ENCODE measurements around the gene SPTBN4.
A peak's percentile ranks its signal among the peaks of the same experiment; 100 is the strongest.

Gene SPTBN4

GRCh38 chr19:40604171-40604646 is 137.4 kb downstream of the SPTBN4 start (continued):
- no peak for TF ChIP-seq MEIS1 (CRISPR knock-in tag; IDR thresholded peaks at IDR 0.05; ENCODE audit: borderline replicate concordance)
- no peak; the same call in 1 of the 2 replicates for TF ChIP-seq ZNF501 (tag by site-specific recombination; IDR thresholded peaks at IDR 0.05)
- TF ChIP-seq ZNF792 (tag by site-specific recombination; IDR thresholded peaks at IDR 0.05): peak; percentile 33; the same call in 1 of the 2 replicates
- TF ChIP-seq PRDM10 (tag by site-specific recombination; IDR thresholded peaks at IDR 0.05): peak; percentile 83
- peak; percentile 19; the same call in 1 of the 2 replicates for TF ChIP-seq ZNF24 (tag by site-specific recombination; IDR thresholded peaks at IDR 0.05)
- no peak for TF ChIP-seq ZNF146 (tag by site-specific recombination; IDR thresholded peaks at IDR 0.05)
- no peak for TF ChIP-seq ZNF155 (tag by site-specific recombination; IDR thresholded peaks at IDR 0.05)
- 0 out of 2 replicates have a peak, but pooled peaks have one; percentile 16 for TF ChIP-seq ZNF16 (tag by site-specific recombination; IDR thresholded peaks at IDR 0.05; ENCODE audit: low read depth)
- peak; percentile 64 for TF ChIP-seq ZBTB8A (tag by site-specific recombination; IDR thresholded peaks at IDR 0.05)
- TF ChIP-seq ZNF248 (tag by site-specific recombination; IDR thresholded peaks at IDR 0.05): no peak
- TF ChIP-seq ZBTB11 (tag by site-specific recombination; conservative IDR thresholded peaks at IDR 0.05; ENCODE audit: low read depth): no peak
- peak; percentile 84 for TF ChIP-seq KLF16 (tag by site-specific recombination; IDR thresholded peaks at IDR 0.05)
- TF ChIP-seq ZNF23 (tag by site-specific recombination; IDR thresholded peaks at IDR 0.05; ENCODE audit: borderline replicate concordance): no peak
- no peak for TF ChIP-seq ZNF433 (tag by site-specific recombination; IDR thresholded peaks at IDR 0.05; ENCODE audit: low read depth)
- no peak for TF ChIP-seq ZNF366 (tag by site-specific recombination; conservative IDR thresholded peaks at IDR 0.05)
- TF ChIP-seq ZNF157 (tag by site-specific recombination; IDR thresholded peaks at IDR 0.05): peak; percentile 49; the same call in 1 of the 2 replicates
- TF ChIP-seq ZNF423 (tag by site-specific recombination; IDR thresholded peaks at IDR 0.05): peak; percentile 28; the same call in 1 of the 2 replicates
- peak; percentile 77; the same call in 1 of the 2 replicates for TF ChIP-seq INSM2 (tag by site-specific recombination; IDR thresholded peaks at IDR 0.05)
- peak; percentile 99 for TF ChIP-seq ZFHX2 (tag by site-specific recombination; conservative IDR thresholded peaks at IDR 0.05)
- TF ChIP-seq GLIS2 (tag by site-specific recombination; IDR thresholded peaks at IDR 0.05): peak; percentile 100
- no peak; the same call in 1 of the 2 replicates for TF ChIP-seq ZNF10 (tag by site-specific recombination; IDR thresholded peaks at IDR 0.05)
- no peak for TF ChIP-seq ZNF558 (tag by site-specific recombination; IDR thresholded peaks at IDR 0.05)
- TF ChIP-seq ZNF335 (tag by site-specific recombination; conservative IDR thresholded peaks at IDR 0.05): peak; percentile 60; the same call in 1 of the 2 replicates
- peak; percentile 94 for TF ChIP-seq ZBTB7A (tag by site-specific recombination; IDR thresholded peaks at IDR 0.05; ENCODE audit: low read depth)
- peak; percentile 6; the same call in 1 of the 2 replicates for TF ChIP-seq OSR2 (tag by site-specific recombination; IDR thresholded peaks at IDR 0.05)
- TF ChIP-seq ZNF76 (tag by site-specific recombination; IDR thresholded peaks at IDR 0.05; ENCODE audit: borderline replicate concordance, low read depth): peak; percentile 40; the same call in 1 of the 2 replicates
- TF ChIP-seq ZNF138 (tag by site-specific recombination; IDR thresholded peaks at IDR 0.05; ENCODE audit: borderline replicate concordance): no peak
- no peak for TF ChIP-seq ZNF664 (tag by site-specific recombination; IDR thresholded peaks at IDR 0.05)
- TF ChIP-seq KLF8 (tag by site-specific recombination; IDR thresholded peaks at IDR 0.05): peak; percentile 13; the same call in 1 of the 2 replicates
- peak; percentile 66 for TF ChIP-seq ZNF639 (tag by site-specific recombination; IDR thresholded peaks at IDR 0.05)
- TF ChIP-seq KLF7 (tag by site-specific recombination; IDR thresholded peaks at IDR 0.05; ENCODE audit: borderline replicate concordance): peak; percentile 93; the same call in 1 of the 2 replicates
- peak; percentile 95 for TF ChIP-seq ZNF341 (tag by site-specific recombination; IDR thresholded peaks at IDR 0.05; ENCODE audit: low read depth)

All from HEK293 (cell line).